Measurements from ENCODE around the gene ZNRF2. TPM values are rescaled to one million over a fixed set of nuclear protein-coding genes. Genes with fewer than 3 reads are reported as not detected.
A peak's percentile ranks its signal among the peaks of the same experiment; 100 is the strongest.

Gene ZNRF2
- total and polyA plus RNA-seq, 2 of the 13 experiments (the other 11 are each of a cell fraction or from before 2014, with no cell fraction given), result 3.5 to 7.7 TPM

DNA sequence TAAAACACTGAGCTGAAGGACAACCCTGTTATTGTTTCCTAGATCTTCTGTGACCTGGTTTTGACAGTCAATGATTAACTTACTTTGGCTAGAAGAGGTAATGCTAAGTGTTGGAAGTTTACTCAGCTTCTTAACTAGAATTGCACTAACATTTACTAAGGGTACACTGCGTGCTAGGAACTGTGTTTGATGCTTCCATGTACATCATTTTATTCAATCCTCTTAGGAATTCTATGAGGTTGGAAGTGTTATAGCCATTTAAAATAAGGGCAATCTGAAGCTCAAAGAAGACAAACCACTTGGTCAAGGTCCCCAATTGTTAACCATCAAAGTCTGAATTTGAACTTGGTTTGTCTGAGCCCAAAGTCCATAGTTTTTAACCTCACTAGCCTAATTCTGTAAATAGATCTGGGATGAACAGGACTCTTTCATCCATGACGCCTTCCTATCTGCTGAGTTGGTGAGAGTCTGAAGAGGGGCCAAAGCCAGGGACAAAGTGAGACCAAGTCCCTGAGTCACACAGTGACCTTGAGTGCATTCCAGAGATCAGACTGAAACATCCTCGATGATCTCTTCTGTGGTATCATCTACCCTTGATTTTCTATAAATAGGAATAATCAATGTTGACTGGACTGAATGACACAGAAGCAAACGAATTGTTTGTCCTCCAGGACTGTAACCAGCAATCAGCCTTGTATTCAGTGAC, 29.2 kb upstream of the ZNRF2 start (continued):
- TF ChIP-seq, protein P1, sequence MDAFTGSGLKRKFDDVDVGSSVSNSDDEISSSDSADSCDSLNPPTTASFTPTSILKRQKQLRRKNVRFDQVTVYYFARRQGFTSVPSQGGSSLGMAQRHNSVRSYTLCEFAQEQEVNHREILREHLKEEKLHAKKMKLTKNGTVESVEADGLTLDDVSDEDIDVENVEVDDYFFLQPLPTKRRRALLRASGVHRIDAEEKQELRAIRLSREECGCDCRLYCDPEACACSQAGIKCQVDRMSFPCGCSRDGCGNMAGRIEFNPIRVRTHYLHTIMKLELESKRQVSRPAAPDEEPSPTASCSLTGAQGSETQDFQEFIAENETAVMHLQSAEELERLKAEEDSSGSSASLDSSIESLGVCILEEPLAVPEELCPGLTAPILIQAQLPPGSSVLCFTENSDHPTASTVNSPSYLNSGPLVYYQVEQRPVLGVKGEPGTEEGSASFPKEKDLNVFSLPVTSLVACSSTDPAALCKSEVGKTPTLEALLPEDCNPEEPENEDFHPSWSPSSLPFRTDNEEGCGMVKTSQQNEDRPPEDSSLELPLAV (CRISPR knock-in tag; conservative IDR thresholded peaks at IDR 0.05; ENCODE audit: low read depth), result no peak
- TF ChIP-seq PHF5A (CRISPR knock-in tag; IDR thresholded peaks at IDR 0.05; ENCODE audit: low read depth, unreplicated experiment), result no peak
- TF ChIP-seq RBM22 (optimal IDR thresholded peaks at IDR 0.05; ENCODE audit: low read length), result no peak
- TF ChIP-seq KLF11 (CRISPR knock-in tag; IDR thresholded peaks at IDR 0.05), result 0 out of 2 replicates have a peak, but pooled peaks have one; percentile 65
- no peak for TF ChIP-seq DR1 (CRISPR knock-in tag; IDR thresholded peaks at IDR 0.05)
- peak; percentile 61 for TF ChIP-seq ZMYM4 (CRISPR knock-in tag; IDR thresholded peaks at IDR 0.05)
- TF ChIP-seq ZNF766 (CRISPR knock-in tag; IDR thresholded peaks at IDR 0.05; ENCODE audit: borderline replicate concordance), result 0 out of 2 replicates have a peak, but pooled peaks have one; percentile 47
- TF ChIP-seq TCF7L2 (IDR thresholded peaks at IDR 0.05; ENCODE audit: low read depth, low read length), result peak; percentile 84
- TF ChIP-seq POLR2A (IDR thresholded peaks at IDR 0.05; ENCODE audit: insufficient read depth in 1 of 2, low read depth in 2 of 2, low read length in 2 of 2), result no peak
- TF ChIP-seq, protein P2, sequence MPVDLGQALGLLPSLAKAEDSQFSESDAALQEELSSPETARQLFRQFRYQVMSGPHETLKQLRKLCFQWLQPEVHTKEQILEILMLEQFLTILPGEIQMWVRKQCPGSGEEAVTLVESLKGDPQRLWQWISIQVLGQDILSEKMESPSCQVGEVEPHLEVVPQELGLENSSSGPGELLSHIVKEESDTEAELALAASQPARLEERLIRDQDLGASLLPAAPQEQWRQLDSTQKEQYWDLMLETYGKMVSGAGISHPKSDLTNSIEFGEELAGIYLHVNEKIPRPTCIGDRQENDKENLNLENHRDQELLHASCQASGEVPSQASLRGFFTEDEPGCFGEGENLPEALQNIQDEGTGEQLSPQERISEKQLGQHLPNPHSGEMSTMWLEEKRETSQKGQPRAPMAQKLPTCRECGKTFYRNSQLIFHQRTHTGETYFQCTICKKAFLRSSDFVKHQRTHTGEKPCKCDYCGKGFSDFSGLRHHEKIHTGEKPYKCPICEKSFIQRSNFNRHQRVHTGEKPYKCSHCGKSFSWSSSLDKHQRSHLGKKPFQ (CRISPR knock-in tag; IDR thresholded peaks at IDR 0.05; ENCODE audit: insufficient replicate concordance), result peak; percentile 98
- TF ChIP-seq CREM (IDR thresholded peaks at IDR 0.05), result peak; percentile 90
- TF ChIP-seq CREM (CRISPR knock-in tag; IDR thresholded peaks at IDR 0.05), result no peak
- TF ChIP-seq MTA3 (CRISPR knock-in tag; IDR thresholded peaks at IDR 0.05), result no peak
- no peak for TF ChIP-seq ZFP41 (CRISPR knock-in tag; IDR thresholded peaks at IDR 0.05; ENCODE audit: borderline replicate concordance)
- TF ChIP-seq ZSCAN30 (CRISPR knock-in tag; IDR thresholded peaks at IDR 0.05), result no peak
- TF ChIP-seq ZBTB1 (CRISPR knock-in tag; IDR thresholded peaks at IDR 0.05; ENCODE audit: borderline replicate concordance), result no peak
- TF ChIP-seq ZFP36L1 (CRISPR knock-in tag; IDR thresholded peaks at IDR 0.05), result no peak; the same call in 1 of the 2 replicates
- TF ChIP-seq ZNF788 (CRISPR knock-in tag; IDR thresholded peaks at IDR 0.05; ENCODE audit: borderline replicate concordance), result peak; percentile 80; the same call in 1 of the 2 replicates
- peak; percentile 99 for TF ChIP-seq SKI (IDR thresholded peaks at IDR 0.05; ENCODE audit: partially characterized antibody)
- TF ChIP-seq, protein P3, sequence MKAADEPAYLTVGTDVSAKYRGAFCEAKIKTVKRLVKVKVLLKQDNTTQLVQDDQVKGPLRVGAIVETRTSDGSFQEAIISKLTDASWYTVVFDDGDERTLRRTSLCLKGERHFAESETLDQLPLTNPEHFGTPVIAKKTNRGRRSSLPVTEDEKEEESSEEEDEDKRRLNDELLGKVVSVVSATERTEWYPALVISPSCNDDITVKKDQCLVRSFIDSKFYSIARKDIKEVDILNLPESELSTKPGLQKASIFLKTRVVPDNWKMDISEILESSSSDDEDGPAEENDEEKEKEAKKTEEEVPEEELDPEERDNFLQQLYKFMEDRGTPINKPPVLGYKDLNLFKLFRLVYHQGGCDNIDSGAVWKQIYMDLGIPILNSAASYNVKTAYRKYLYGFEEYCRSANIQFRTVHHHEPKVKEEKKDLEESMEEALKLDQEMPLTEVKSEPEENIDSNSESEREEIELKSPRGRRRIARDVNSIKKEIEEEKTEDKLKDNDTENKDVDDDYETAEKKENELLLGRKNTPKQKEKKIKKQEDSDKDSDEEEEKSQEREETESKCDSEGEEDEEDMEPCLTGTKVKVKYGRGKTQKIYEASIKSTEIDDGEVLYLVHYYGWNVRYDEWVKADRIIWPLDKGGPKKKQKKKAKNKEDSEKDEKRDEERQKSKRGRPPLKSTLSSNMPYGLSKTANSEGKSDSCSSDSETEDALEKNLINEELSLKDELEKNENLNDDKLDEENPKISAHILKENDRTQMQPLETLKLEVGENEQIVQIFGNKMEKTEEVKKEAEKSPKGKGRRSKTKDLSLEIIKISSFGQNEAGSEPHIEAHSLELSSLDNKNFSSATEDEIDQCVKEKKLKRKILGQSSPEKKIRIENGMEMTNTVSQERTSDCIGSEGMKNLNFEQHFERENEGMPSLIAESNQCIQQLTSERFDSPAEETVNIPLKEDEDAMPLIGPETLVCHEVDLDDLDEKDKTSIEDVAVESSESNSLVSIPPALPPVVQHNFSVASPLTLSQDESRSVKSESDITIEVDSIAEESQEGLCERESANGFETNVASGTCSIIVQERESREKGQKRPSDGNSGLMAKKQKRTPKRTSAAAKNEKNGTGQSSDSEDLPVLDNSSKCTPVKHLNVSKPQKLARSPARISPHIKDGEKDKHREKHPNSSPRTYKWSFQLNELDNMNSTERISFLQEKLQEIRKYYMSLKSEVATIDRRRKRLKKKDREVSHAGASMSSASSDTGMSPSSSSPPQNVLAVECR (CRISPR knock-in tag; IDR thresholded peaks at IDR 0.05; ENCODE audit: borderline replicate concordance), result peak; percentile 49; the same call in 1 of the 2 replicates
- TF ChIP-seq GFI1 (CRISPR knock-in tag; IDR thresholded peaks at IDR 0.05; ENCODE audit: borderline replicate concordance), result 0 out of 2 replicates have a peak, but pooled peaks have one; percentile 50
- TF ChIP-seq, protein P4, sequence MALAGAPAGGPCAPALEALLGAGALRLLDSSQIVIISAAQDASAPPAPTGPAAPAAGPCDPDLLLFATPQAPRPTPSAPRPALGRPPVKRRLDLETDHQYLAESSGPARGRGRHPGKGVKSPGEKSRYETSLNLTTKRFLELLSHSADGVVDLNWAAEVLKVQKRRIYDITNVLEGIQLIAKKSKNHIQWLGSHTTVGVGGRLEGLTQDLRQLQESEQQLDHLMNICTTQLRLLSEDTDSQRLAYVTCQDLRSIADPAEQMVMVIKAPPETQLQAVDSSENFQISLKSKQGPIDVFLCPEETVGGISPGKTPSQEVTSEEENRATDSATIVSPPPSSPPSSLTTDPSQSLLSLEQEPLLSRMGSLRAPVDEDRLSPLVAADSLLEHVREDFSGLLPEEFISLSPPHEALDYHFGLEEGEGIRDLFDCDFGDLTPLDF (CRISPR knock-in tag; IDR thresholded peaks at IDR 0.05), result peak; percentile 55; the same call in 1 of the 2 replicates

Data from HepG2 (cell line).